Gastrocnemius medialis (tissue), 4 donors: ENCODE data around the gene PTPN6.

Source experiments
- POLR2A ChIP-seq, 2 donors: fragments of 450-650 bp; IDR thresholded peaks; one replicate each; pipeline ENCODE4 v1.6.1; 2017; ENCODE audit warnings: antibody characterized with exemption in 2 of 2, mild to moderate bottlenecking in 2 of 2, moderate library complexity in 2 of 2
- TF ChIP-seq, protein P1 (sequence below), 5 experiments: fragments of 450-650 bp in 3 of 5; fragments of 200-600 bp in 2 of 5; sonication (generic) in 2 of 5; IDR thresholded peaks in 4 of 5; conservative IDR thresholded peaks in 1 of 5; 1 replicate in 4 of 5; 2 replicates in 1 of 5; pipeline ENCODE4 v1.5.1; 2016 to 2019; ENCODE audit warnings: antibody characterized with exemption in 5 of 5, mild to moderate bottlenecking in 3 of 5, moderate library complexity in 3 of 5

DNA sequence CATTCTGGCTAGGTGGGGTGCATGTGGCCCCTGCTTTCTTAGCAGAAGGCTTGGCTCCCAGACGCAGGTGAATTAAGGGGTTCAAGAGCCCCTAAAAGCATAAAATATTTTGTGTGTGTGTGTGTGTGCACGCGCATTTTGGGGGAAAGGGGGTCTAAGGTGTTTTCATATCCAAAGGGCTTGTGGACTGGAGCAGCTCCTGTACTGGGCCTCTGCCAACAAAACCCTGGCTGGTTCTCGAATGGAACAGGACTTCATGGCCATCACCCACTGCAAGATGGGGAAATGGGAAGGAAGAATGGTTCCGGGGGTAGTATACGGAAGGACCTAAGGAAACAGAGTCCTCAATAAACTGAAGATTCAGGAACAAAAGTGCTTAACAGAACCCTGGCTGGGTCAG is 27.3 kb upstream of the PTPN6 start:
- TF ChIP-seq, protein P1, sequence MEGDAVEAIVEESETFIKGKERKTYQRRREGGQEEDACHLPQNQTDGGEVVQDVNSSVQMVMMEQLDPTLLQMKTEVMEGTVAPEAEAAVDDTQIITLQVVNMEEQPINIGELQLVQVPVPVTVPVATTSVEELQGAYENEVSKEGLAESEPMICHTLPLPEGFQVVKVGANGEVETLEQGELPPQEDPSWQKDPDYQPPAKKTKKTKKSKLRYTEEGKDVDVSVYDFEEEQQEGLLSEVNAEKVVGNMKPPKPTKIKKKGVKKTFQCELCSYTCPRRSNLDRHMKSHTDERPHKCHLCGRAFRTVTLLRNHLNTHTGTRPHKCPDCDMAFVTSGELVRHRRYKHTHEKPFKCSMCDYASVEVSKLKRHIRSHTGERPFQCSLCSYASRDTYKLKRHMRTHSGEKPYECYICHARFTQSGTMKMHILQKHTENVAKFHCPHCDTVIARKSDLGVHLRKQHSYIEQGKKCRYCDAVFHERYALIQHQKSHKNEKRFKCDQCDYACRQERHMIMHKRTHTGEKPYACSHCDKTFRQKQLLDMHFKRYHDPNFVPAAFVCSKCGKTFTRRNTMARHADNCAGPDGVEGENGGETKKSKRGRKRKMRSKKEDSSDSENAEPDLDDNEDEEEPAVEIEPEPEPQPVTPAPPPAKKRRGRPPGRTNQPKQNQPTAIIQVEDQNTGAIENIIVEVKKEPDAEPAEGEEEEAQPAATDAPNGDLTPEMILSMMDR (IDR thresholded peaks at IDR 0.05 in 4 of 5, conservative IDR thresholded peaks at IDR 0.05 in 1 of 5): no peak
- no peak for TF ChIP-seq POLR2A (IDR thresholded peaks at IDR 0.05)
